Measurements from ENCODE around the gene SUGP2. TPM values are rescaled to one million over a fixed set of nuclear protein-coding genes. Genes with fewer than 3 reads are reported as not detected.

SUGP2 gene
- total RNA-seq, 1 experiment from 2014 or later, result 95.2 TPM

DNA sequence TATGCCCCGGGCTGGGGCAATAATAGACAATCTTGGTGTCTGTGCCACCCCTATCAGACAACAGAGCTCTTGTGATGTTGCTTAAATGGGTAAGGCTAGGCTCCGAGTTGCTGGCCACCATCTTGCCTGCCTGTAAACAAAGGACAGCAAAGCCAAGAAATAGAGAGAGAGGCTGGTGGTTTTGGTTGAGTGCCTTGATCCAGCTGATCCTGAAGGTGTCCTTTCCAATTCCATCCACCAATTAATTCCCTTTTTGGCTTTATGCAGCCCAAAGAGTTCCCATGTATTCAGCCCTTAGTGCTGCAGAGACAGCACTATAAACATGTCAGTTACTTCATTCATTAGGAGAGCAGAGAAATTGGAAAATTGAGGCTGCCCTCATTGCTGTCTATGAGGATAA, 50.6 kb downstream of the SUGP2 start:
- H3K56ac ChIP-seq (ENCODE audit: insufficient read length, low read depth, low read length), result no peak overlapping the region
- no peak overlapping the region for H3K27ac ChIP-seq (ENCODE audit: insufficient read length, low read depth, low read length)
- WGBS (ENCODE audit: extremely low coverage, insufficient read length, low lambda C conversion rate), result no CpG with 5 or more reads among the region's 2 CpGs
- DNase-seq, result no peak
- H3K4me2 ChIP-seq (ENCODE audit: insufficient read depth, insufficient read length, low read length), result no peak overlapping the region
- H2BK15ac ChIP-seq (ENCODE audit: low read depth, low read length), result no peak overlapping the region
- H3K79me1 ChIP-seq (ENCODE audit: insufficient read depth, low read depth, low read length, poor library complexity, severe bottlenecking), result no peaks in the 10 kb centered on the region
- Mint-ChIP-seq H3K27ac (no peak overlapping the region), H3K27me3 (ENCODE audit: low read depth) (peaks cover 41% of the 10 kb centered on the region), H3K36me3 (ENCODE audit: insufficient read depth in 1 of 3, low read depth in 3 of 3) (no peaks in the 10 kb centered on the region), H3K4me3 (no peak overlapping the region), H3K4me1 (peaks cover 5 to 14% of the 10 kb centered on the region in 2 experiments; a peak in 2 of 4 replicates), H3K9me3 (no peaks in the 10 kb centered on the region)
- no peak overlapping the region for H4K91ac ChIP-seq (ENCODE audit: insufficient read length, low read depth, low read length)
- H3T11ph ChIP-seq (ENCODE audit: low read length), result no peak overlapping the region
- H3K23ac ChIP-seq (ENCODE audit: insufficient read length, low read depth, low read length), result no peak overlapping the region
- no peaks in the 10 kb centered on the region for H3K79me2 ChIP-seq (ENCODE audit: insufficient read depth, low read length)
- H3K9ac ChIP-seq (ENCODE audit: extremely low read depth, insufficient read length, low read length), result no peak overlapping the region
- no peak overlapping the region for H4K8ac ChIP-seq (replicated peaks; ENCODE audit: insufficient read length, low read depth, low read length)
- H3K27me3 ChIP-seq (ENCODE audit: insufficient read depth, low read length), result no peaks in the 10 kb centered on the region
- H3K4ac ChIP-seq (ENCODE audit: low read depth, low read length), result no peak overlapping the region
- no peak overlapping the region for H2BK20ac ChIP-seq (ENCODE audit: low read depth, low read length, poor library complexity, severe bottlenecking)
- H3K18ac ChIP-seq (ENCODE audit: insufficient read length, low read depth, low read length), result no peak overlapping the region
- no peak overlapping the region for H2BK120ac ChIP-seq (ENCODE audit: low read depth, low read length, poor library complexity, severe bottlenecking)
- no peak overlapping the region for H2BK12ac ChIP-seq (ENCODE audit: insufficient read length, low read depth, low read length)
- no peak overlapping the region for H2AK5ac ChIP-seq (ENCODE audit: insufficient read length, low read length)
- no peak overlapping the region for H2AFZ ChIP-seq (ENCODE audit: low read length)
- H4K5ac ChIP-seq (ENCODE audit: insufficient read length, low read depth, low read length), result no peak overlapping the region
- no peaks in the 10 kb centered on the region for H3K4me1 ChIP-seq (ENCODE audit: insufficient read depth, low read length)
- no peak overlapping the region for H3K14ac ChIP-seq (ENCODE audit: insufficient read depth, low read length)
- peaks cover 2% of the 10 kb centered on the region for H4K20me1 ChIP-seq (ENCODE audit: control insufficient read depth, insufficient read depth, insufficient read length)
- no peaks in the 10 kb centered on the region for H3K9me3 ChIP-seq (ENCODE audit: control insufficient read depth, low read depth, low read length)
- TF ChIP-seq, protein P1, sequence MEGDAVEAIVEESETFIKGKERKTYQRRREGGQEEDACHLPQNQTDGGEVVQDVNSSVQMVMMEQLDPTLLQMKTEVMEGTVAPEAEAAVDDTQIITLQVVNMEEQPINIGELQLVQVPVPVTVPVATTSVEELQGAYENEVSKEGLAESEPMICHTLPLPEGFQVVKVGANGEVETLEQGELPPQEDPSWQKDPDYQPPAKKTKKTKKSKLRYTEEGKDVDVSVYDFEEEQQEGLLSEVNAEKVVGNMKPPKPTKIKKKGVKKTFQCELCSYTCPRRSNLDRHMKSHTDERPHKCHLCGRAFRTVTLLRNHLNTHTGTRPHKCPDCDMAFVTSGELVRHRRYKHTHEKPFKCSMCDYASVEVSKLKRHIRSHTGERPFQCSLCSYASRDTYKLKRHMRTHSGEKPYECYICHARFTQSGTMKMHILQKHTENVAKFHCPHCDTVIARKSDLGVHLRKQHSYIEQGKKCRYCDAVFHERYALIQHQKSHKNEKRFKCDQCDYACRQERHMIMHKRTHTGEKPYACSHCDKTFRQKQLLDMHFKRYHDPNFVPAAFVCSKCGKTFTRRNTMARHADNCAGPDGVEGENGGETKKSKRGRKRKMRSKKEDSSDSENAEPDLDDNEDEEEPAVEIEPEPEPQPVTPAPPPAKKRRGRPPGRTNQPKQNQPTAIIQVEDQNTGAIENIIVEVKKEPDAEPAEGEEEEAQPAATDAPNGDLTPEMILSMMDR (conservative IDR thresholded peaks at IDR 0.05), result no peak
- no peaks in the 10 kb centered on the region for H3K23me2 ChIP-seq (ENCODE audit: insufficient read length, low read depth, low read length, poor library complexity, severe bottlenecking)
- H2BK5ac ChIP-seq (ENCODE audit: insufficient read length, low read length), result no peak overlapping the region
